ENCODE measurements around the gene SCFD2. TPM values are rescaled to one million over a fixed set of nuclear protein-coding genes. Genes with fewer than 3 reads are reported as not detected.

SCFD2 gene
- polyA plus RNA-seq, 2 of the 4 experiments (the other 2 are of a cell fraction) = 7.6 to 10.8 TPM

GRCh38 chr4:53005149-53005546 is 360.7 kb downstream of the SCFD2 start (continued):
- TF ChIP-seq NFE2L2 (conservative IDR thresholded peaks at IDR 0.05; ENCODE audit: low read length) (no peak), FOXS1 (CRISPR knock-in tag; IDR thresholded peaks at IDR 0.05) (no peak), E2F6 (IDR thresholded peaks at IDR 0.05; ENCODE audit: borderline replicate concordance, low read depth) (no peak), POLR2A (IDR thresholded peaks at IDR 0.05; ENCODE audit: low read length) (no peak), ZNF302 (CRISPR knock-in tag; IDR thresholded peaks at IDR 0.05) (no peak), CBX2 (IDR thresholded peaks at IDR 0.05; ENCODE audit: borderline replicate concordance, low read depth) (no peak), TP53 (CRISPR knock-in tag; IDR thresholded peaks at IDR 0.05) (no peak), CHD4 (IDR thresholded peaks at IDR 0.05; ENCODE audit: borderline replicate concordance) (no peak)

GRCh38 chr4:53004497-53005148 is 361.2 kb downstream of the SCFD2 start:
- TF ChIP-seq RAD21 (conservative IDR thresholded peaks at IDR 0.05 in 1 of 2, IDR thresholded peaks at IDR 0.05 in 1 of 2) = no peak
- TF ChIP-seq HOXB13 (CRISPR knock-in tag; IDR thresholded peaks at IDR 0.05; ENCODE audit: low read depth) = no peak
- no peak for TF ChIP-seq JUNB (IDR thresholded peaks at IDR 0.05)
- TF ChIP-seq EP300 (IDR thresholded peaks at IDR 0.05) = no peak
- no peak for TF ChIP-seq CEBPB (IDR thresholded peaks at IDR 0.05)
- TF ChIP-seq JUN (IDR thresholded peaks at IDR 0.05) = no peak
- no peak for TF ChIP-seq KDM1A (IDR thresholded peaks at IDR 0.05; ENCODE audit: low read depth)
- TF ChIP-seq SREBF2 (IDR thresholded peaks at IDR 0.05) = no peak
- no peak for TF ChIP-seq PBX3 (IDR thresholded peaks at IDR 0.05)
- no peak for TF ChIP-seq EHMT2 (IDR thresholded peaks at IDR 0.05; ENCODE audit: low read depth)
- TF ChIP-seq ATOH8 (CRISPR knock-in tag; IDR thresholded peaks at IDR 0.05; ENCODE audit: low read depth) = no peak
- TF ChIP-seq SMC3 (IDR thresholded peaks at IDR 0.05) = no peak
- no peak for TF ChIP-seq RARB (CRISPR knock-in tag; IDR thresholded peaks at IDR 0.05)
- no peak for TF ChIP-seq MAZ (IDR thresholded peaks at IDR 0.05; ENCODE audit: borderline replicate concordance, low read depth, low read length)
- no peak for TF ChIP-seq TP53 (CRISPR knock-in tag; IDR thresholded peaks at IDR 0.05)
- no peak for TF ChIP-seq ZFP36 (IDR thresholded peaks at IDR 0.05; ENCODE audit: borderline replicate concordance, partially characterized antibody)
- TF ChIP-seq E2F6 (IDR thresholded peaks at IDR 0.05; ENCODE audit: borderline replicate concordance, low read depth) = no peak
- TF ChIP-seq, protein P1, sequence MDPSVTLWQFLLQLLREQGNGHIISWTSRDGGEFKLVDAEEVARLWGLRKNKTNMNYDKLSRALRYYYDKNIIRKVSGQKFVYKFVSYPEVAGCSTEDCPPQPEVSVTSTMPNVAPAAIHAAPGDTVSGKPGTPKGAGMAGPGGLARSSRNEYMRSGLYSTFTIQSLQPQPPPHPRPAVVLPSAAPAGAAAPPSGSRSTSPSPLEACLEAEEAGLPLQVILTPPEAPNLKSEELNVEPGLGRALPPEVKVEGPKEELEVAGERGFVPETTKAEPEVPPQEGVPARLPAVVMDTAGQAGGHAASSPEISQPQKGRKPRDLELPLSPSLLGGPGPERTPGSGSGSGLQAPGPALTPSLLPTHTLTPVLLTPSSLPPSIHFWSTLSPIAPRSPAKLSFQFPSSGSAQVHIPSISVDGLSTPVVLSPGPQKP (IDR thresholded peaks at IDR 0.05; ENCODE audit: low read depth, low read length) = no peak
- WGBS (ENCODE audit: missing lambda C conversion rate) = 80% methylated on average over 10 of the region's 10 CpGs
- ATAC-seq (no peak), FAIRE-seq (no peak), DNase-seq (ENCODE audit: low read depth in 1 of 2, low spot score in 1 of 2) (no peak)
- ChIA-PET CTCF (interaction anchor here (1.8 kb wide), 1 partner anchor 1230 kb away, joined by 4 read pairs; no protein-coding TSS in a partner anchor), POLR2A (no interaction called here)
- H3K4me1 ChIP-seq = no peaks in the 10 kb centered on the region
- H3K4me3 ChIP-seq = no peak overlapping the region
- H3K4me2 ChIP-seq = no peak overlapping the region
- no peaks in the 10 kb centered on the region for H3K9me3 ChIP-seq
- H3K27ac ChIP-seq = no peak overlapping the region
